ENCODE data around the gene PCGF3.
"Not testable (repeated sequence)": the region's sequence is repeated elsewhere in the genome, so short reads cannot be mapped to it uniquely, and the experiment has no call there.

Gene PCGF3

DNA sequence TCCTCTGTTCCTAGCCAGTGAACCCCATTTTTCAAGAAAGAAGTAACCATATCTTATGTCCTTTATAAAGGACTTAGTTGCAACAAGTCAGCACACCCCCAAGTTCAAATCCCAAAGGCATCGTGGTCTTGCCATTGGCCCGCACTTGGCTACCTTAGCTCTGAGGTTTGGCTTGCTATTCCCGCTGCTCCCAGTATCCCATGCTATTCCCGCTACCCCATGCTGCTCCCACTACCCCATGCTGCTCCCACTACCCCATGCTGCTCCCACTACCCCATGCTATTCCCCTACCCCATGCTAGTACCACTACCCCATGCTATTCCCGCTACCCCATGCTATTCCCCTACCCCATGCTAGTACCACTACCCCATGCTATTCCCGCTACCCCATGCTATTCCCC, 37.4 kb upstream of the PCGF3 start:
- DNase-seq, result not testable (repeated sequence)

DNA sequence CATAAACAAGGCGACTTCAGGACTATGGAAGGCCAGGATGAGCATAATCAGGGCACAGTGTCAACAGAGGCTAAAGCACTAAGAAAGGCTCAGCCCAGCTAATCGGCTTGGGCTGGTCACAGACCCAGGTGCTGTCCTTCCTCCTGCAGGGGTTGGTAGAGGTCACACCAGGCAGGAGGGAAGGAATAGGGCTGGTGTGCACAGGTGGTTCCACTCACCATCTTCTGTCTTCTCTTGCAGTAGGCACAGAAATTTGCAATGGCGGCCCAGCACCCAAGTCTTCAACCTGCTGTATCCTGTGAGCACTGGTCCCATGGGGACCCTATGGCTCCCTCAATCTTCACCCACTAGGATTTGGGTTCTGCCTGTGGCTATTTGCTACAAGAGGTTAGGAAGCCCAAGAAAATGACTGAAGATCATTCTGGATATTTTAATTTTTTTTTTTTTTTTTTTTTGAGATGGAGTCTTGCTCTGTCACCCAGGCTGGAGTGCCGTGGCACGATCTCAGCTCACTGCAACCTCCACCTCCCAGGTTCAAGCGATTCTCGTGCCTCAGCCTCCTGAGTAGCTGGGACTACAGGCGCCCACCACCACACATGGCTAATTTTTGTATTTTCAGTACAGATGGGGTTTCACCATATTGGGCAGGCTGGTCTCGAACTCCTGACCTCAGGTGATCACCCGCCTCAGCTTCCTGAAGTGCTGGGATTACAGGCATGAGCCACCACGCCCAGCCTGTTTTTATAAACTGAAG, 35.6 kb upstream of the PCGF3 start:
- DNase-seq, result not testable (repeated sequence)

- no peak for DNase-seq
Measured at GRCh38 chr4:671769-672168, 33.9 kb upstream of the PCGF3 start.

GRCh38 chr4:673349-674091, 32.1 kb upstream of the PCGF3 start:
- no peak for DNase-seq

DNA sequence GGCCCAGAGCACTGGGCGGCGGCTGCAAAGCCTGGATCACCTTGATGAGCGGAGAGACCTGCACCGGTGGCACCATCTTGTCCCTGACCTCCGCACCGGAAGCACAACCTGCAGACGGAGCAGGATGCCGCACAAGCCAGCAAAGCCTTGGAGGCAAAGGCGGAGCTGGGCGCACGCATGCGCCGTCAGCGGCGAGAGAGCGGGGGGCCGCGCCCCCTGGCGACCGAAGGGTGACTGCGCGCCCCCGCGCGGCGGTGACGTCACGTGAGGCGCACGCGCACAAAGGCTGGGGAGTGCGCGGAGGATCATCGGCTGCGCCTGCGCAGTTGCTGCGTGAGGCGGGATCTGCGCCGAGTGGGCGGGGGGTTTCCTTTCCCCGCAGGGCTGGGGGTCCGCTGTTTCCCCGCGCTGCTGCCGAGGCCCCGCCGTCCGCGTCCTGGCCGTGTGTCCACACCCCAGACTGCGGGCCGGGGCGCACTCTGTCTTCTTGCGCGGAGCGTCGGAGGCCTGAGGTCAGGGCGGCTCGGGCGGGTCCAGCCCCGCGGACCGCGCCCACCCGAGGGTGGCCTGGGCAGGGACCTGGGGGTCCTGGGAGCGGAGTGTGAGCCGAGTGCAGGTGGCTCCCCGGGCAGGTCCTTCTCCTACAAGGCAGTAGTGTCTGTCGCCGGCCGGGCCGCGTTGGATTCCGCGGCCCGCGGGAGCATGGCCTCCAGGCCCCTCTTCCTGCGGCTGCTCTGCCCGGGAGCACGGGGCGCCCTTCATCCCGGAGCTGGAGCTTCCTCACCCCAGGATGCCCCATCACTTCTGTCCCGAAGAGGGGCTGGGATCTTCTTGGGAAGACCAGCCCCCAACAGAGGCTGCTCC, 31.2 kb upstream of the PCGF3 start, which contains the start of the genes ATP5ME and MYL5:
Gene ATP5ME, minus strand, starts transcription at position 105 of the 864 bp plus-strand sequence. Its CDS starts 29 bp downstream, at position 76.
Gene MYL5, plus strand, starts transcription at position 371 of the 864 bp plus-strand sequence. CDS start 3,485 bp downstream, outside the sequence.
- DNase-seq, result peak; percentile 93 to 97 (median 96)

GRCh38 chr4:675036-675882, 30.4 kb upstream of the PCGF3 start:
- no peak for DNase-seq

GRCh38 chr4:675980-676870, 29.4 kb upstream of the PCGF3 start:
- no peak for DNase-seq

- DNase-seq, result no peak
Measured at GRCh38 chr4:676871-677235, 28.8 kb upstream of the PCGF3 start.

GRCh38 chr4:677431-678293, 28.0 kb upstream of the PCGF3 start:
- no peak for DNase-seq

GRCh38 chr4:678331-679103, 27.1 kb upstream of the PCGF3 start:
- DNase-seq, result no peak

GRCh38 chr4:679104-679481, 26.5 kb upstream of the PCGF3 start:
- DNase-seq, result no peak

DNA sequence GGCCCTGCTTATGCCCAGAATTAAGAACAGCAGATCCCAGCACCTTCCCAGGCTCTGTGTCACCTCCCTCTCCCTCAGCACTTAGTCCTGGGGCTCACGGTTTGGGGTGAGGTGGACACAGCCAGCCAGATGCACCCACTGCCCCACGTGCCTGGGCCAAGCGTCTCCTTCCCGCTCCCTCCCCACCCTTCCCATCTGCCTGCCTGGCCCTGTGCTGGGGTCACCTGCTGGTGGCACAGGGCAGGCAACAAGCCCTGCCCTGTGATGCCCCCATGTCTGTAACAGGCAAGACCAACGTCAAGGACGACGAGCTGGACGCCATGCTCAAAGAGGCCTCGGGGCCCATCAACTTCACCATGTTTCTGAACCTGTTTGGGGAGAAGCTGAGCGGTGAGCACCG, 26.0 kb upstream of the PCGF3 start:
- DNase-seq, result no peak

- no peak for DNase-seq
Measured at GRCh38 chr4:680091-680490, 25.5 kb upstream of the PCGF3 start.

- DNase-seq, result no peak
Measured at GRCh38 chr4:680551-680927, 25.1 kb upstream of the PCGF3 start.

DNA sequence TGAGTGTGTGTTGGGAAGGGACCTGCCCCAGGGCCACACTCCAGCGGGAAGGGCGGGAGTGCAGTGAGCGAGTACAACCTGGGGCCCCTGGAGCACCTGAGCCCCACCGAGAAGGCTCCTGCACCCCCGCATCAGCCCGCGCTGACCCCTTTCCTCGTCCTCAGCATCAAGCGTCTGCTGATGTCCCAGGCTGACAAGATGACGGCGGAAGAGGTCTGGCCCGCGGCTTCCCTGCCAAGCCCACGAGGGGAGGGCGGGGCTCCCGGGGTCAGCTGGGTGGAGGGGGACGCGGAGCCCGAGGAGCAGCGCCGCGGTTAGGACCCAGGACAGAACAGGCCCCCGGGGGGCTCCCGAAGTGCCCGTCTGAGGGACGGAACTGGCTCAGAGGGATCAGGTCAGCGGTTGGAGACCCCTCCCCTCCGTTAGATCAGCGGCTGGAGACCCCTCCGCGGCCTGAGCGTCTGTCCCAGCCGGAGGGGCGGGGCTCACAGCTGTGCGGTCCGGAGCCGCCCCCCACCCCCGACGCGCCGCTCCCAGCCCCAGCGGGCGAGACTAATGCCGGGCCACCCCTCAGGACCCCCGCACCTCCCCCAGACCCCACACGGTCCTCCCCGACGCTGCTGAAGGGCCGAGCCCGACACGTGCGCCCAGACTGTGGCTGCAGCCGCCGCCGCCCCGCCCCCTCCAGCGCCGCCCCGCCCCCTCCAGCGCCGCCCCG, 24.5 kb upstream of the PCGF3 start:
- DNase-seq, result peak in 1 of 4 experiments; percentile 34

- peak in 1 of 4 experiments; percentile 25 for DNase-seq
Measured at GRCh38 chr4:681736-682451, 23.7 kb upstream of the PCGF3 start.

DNA sequence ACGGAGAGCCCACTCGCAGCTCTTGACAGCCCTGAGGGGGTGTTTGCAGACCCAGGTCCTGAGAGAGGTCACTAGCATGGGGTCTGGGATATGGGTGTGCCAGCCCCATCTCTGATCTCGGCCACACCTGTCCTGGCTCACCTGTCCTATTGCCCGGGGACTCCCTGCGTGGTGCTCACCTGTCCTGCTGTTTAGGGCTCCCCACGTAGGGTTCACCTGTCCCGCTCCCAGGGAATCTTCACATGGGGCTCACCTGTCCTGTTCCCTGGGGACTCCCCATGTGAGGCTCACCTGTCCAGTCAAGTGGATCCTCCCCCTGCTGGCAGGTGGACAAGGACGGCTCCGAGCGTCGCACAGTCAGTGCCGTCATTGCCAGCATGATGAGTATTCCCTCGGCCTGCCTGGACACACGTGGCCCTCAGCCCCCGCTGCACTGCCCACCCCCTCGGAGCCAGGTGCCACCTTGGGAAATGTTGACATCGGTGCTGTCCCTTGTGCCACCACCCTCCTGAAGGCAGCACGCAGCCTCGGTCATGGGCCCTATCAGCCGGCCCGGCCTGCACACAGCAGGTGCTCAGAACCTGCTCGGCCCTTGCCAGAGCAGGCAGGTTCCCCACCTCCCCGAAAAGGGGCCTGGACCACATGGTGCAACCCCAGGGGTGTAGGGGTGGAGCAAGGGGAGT, 23.0 kb upstream of the PCGF3 start:
- DNase-seq, result no peak
